HUES64 (cell line): ENCODE data around the gene NDUFA11. TPM values are rescaled to one million over a fixed set of nuclear protein-coding genes. Genes with fewer than 3 reads are reported as not detected.

Source experiments
- H3K27ac ChIP-seq: 2 replicates; pipeline ENCODE4 v1.7.0; 2013; ENCODE audit warnings: low read depth, low read length, inconsistent platforms
- H3K27me3 ChIP-seq: 2 replicates; pipeline ENCODE4 v1.6.1; 2013; ENCODE audit warnings: mild to moderate bottlenecking, low read length; ENCODE audit not compliant: insufficient read depth
- H3K36me3 ChIP-seq: 2 replicates; pipeline ENCODE4 v1.6.1; 2013; ENCODE audit warnings: mild to moderate bottlenecking, low read length; ENCODE audit not compliant: insufficient read depth
- H3K4me1 ChIP-seq: 2 replicates; pipeline ENCODE4 v1.6.1; 2013; ENCODE audit warnings: mild to moderate bottlenecking, low read length, moderate library complexity; ENCODE audit not compliant: insufficient read depth
- H3K4me3 ChIP-seq: 2 replicates; pipeline ENCODE4 v1.5.1; 2013; ENCODE audit warnings: mild to moderate bottlenecking, low read length, moderate library complexity
- H3K9ac ChIP-seq: 2 replicates; pipeline ENCODE4 v1.6.1; 2013; ENCODE audit warnings: mild to moderate bottlenecking, low read depth, low read length
- H3K9me3 ChIP-seq: 2 replicates; pipeline ENCODE4 v1.6.1; 2013; ENCODE audit warnings: low read depth, low read length; ENCODE audit not compliant: insufficient read depth
- WGBS: fragments of 150-250, 120-280 bp; methylation state at CpG from one replicate; pipeline ENCODE4 v1.1.7; 2013; ENCODE audit warnings: missing lambda C conversion rate; 5-methylcytosine and 5-hydroxymethylcytosine counted together
- polyA plus RNA-seq, 2 experiments: library from polyadenylated mRNA; stranded (reverse); fragments of 50-300 nt; gene quantifications; one replicate each; pipeline ENCODE4 v1.2.3, GENCODE V29; 2013

NDUFA11 gene
- polyA plus RNA-seq (2013, experiment 1 of 2): 178 TPM
- 180 TPM for polyA plus RNA-seq (2013, experiment 2 of 2)

GRCh38 chr19:5903624-5904351 is at the start of gene NDUFA11:
Gene NDUFA11 (minus strand): TSS chr19:5903790. CDS start chr19:5903708, 82 bp downstream.
- under 1% methylated on average over 57 of the region's 57 CpGs for WGBS

GRCh38 chr19:5953030-5953589 is 49.5 kb upstream of the NDUFA11 start:
- 62% methylated on average over 4 of the region's 5 CpGs for WGBS
- H3K9ac ChIP-seq: no peak overlapping the region
- no peaks in the 10 kb centered on the region for H3K9me3 ChIP-seq
- H3K4me3 ChIP-seq: no peak overlapping the region
- H3K27ac ChIP-seq: peak overlapping the region; percentile 36; the same call in 1 of the 2 replicates
- peaks cover 6% of the 10 kb centered on the region; the same call in 1 of the 2 replicates for H3K36me3 ChIP-seq
- no peaks in the 10 kb centered on the region for H3K27me3 ChIP-seq
- peaks cover 82% of the 10 kb centered on the region for H3K4me1 ChIP-seq

More at GRCh38 chr19:5903624-5904351, at the start of gene NDUFA11:
- Histone ChIP-seq H3K4me1 (no peaks in the 10 kb centered on the region), H3K9ac (peak within 1 kb of the TSS; percentile 99), H3K36me3 (peaks cover 14% of the 10 kb centered on the region), H3K27me3 (no peaks in the 10 kb centered on the region), H3K4me3 (peak within 1 kb of the TSS; percentile 97), H3K27ac (peak within 1 kb of the TSS; percentile 98), H3K9me3 (no peaks in the 10 kb centered on the region)

GRCh38 chr19:5952193-5953029 is 48.8 kb upstream of the NDUFA11 start:
- H3K9ac ChIP-seq: no peak overlapping the region

GRCh38 chr19:5951338-5951861 is 47.8 kb upstream of the NDUFA11 start:
- Histone ChIP-seq H3K4me3 (no peak overlapping the region), H3K9ac (no peak overlapping the region), H3K27ac (peak overlapping the region; percentile 32; the same call in 1 of the 2 replicates), H3K27me3 (no peaks in the 10 kb centered on the region), H3K9me3 (no peaks in the 10 kb centered on the region), H3K36me3 (peaks cover 6% of the 10 kb centered on the region; the same call in 1 of the 2 replicates), H3K4me1 (peaks cover 67% of the 10 kb centered on the region)
- 37% methylated on average over 19 of the region's 19 CpGs for WGBS

More at GRCh38 chr19:5952193-5953029, 48.8 kb upstream of the NDUFA11 start:
- Histone ChIP-seq H3K27ac (no peak overlapping the region), H3K9me3 (no peaks in the 10 kb centered on the region), H3K4me3 (no peak overlapping the region), H3K4me1 (peaks cover 75% of the 10 kb centered on the region), H3K27me3 (no peaks in the 10 kb centered on the region), H3K36me3 (peaks cover 6% of the 10 kb centered on the region; the same call in 1 of the 2 replicates)
- 73% methylated on average over 18 of the region's 18 CpGs for WGBS

- Histone ChIP-seq H3K36me3 (peaks cover 6% of the 10 kb centered on the region; the same call in 1 of the 2 replicates), H3K27ac (no peak overlapping the region), H3K9ac (no peak overlapping the region), H3K27me3 (no peaks in the 10 kb centered on the region), H3K4me3 (no peak overlapping the region), H3K4me1 (peaks cover 66% of the 10 kb centered on the region), H3K9me3 (no peaks in the 10 kb centered on the region)
- WGBS: 79% methylated on average over 3 of the region's 3 CpGs
Measured at GRCh38 chr19:5950741-5951140, 47.2 kb upstream of the NDUFA11 start.

GRCh38 chr19:5949792-5950305 is 46.3 kb upstream of the NDUFA11 start:
- Histone ChIP-seq H3K27ac (no peak overlapping the region), H3K36me3 (peaks cover 6% of the 10 kb centered on the region; the same call in 1 of the 2 replicates), H3K9me3 (no peaks in the 10 kb centered on the region), H3K4me1 (peaks cover 62% of the 10 kb centered on the region), H3K27me3 (no peaks in the 10 kb centered on the region), H3K9ac (no peak overlapping the region), H3K4me3 (no peak overlapping the region)
- 94% methylated on average over 13 of the region's 13 CpGs for WGBS

- Histone ChIP-seq H3K9ac (no peak overlapping the region), H3K4me1 (peaks cover 53% of the 10 kb centered on the region), H3K27me3 (no peaks in the 10 kb centered on the region), H3K27ac (no peak overlapping the region), H3K36me3 (peaks cover 6% of the 10 kb centered on the region; the same call in 1 of the 2 replicates), H3K9me3 (no peaks in the 10 kb centered on the region), H3K4me3 (no peak overlapping the region)
- WGBS: 79% methylated on average over 12 of the region's 13 CpGs
Measured at GRCh38 chr19:5948752-5949564, 45.4 kb upstream of the NDUFA11 start.

GRCh38 chr19:5947435-5947834 is 43.8 kb upstream of the NDUFA11 start:
- WGBS: 86% methylated on average over 13 of the region's 13 CpGs

GRCh38 chr19:5943623-5944022 is 40.0 kb upstream of the NDUFA11 start:
- no peak overlapping the region for H3K27ac ChIP-seq
- peaks cover 30% of the 10 kb centered on the region for H3K36me3 ChIP-seq
- H3K9ac ChIP-seq: no peak overlapping the region

More at GRCh38 chr19:5947435-5947834, 43.8 kb upstream of the NDUFA11 start:
- Histone ChIP-seq H3K9ac (no peak overlapping the region), H3K36me3 (peaks cover 6% of the 10 kb centered on the region; the same call in 1 of the 2 replicates), H3K4me1 (peaks cover 38% of the 10 kb centered on the region), H3K9me3 (no peaks in the 10 kb centered on the region), H3K27me3 (no peaks in the 10 kb centered on the region), H3K27ac (no peak overlapping the region), H3K4me3 (no peak overlapping the region)

GRCh38 chr19:5943045-5943444 is 39.5 kb upstream of the NDUFA11 start:
- Histone ChIP-seq H3K9ac (no peak overlapping the region; the same call in 1 of the 2 replicates), H3K9me3 (no peaks in the 10 kb centered on the region), H3K27ac (no peak overlapping the region), H3K4me3 (no peak overlapping the region), H3K27me3 (no peaks in the 10 kb centered on the region), H3K36me3 (peaks cover 33% of the 10 kb centered on the region), H3K4me1 (no peaks in the 10 kb centered on the region)
- WGBS: 92% methylated on average over 10 of the region's 10 CpGs

More at GRCh38 chr19:5943623-5944022, 40.0 kb upstream of the NDUFA11 start:
- Histone ChIP-seq H3K4me1 (peaks cover 1% of the 10 kb centered on the region; the same call in 1 of the 2 replicates), H3K9me3 (no peaks in the 10 kb centered on the region), H3K4me3 (no peak overlapping the region), H3K27me3 (no peaks in the 10 kb centered on the region)
- WGBS: 85% methylated on average over 10 of the region's 10 CpGs
